CD4-positive, alpha-beta T cell treated with Interferon alpha-2 for 1 hour (primary cell): ENCODE results near the gene PKP4.

ENCODE experiments used
- DNase-seq, 2 donors: peaks; one replicate each; pipeline ENCODE4 v3.0.0-alpha.2; 2020 to 2022

Gene PKP4

GRCh38 chr2:158723181-158723838 lies 266.6 kb downstream of the PKP4 start:
- DNase-seq, result no peak

GRCh38 chr2:158723921-158724802 lies 267.4 kb downstream of the PKP4 start:
- no peak for DNase-seq

GRCh38 chr2:158724803-158725381 lies 268.1 kb downstream of the PKP4 start:
- DNase-seq, result no peak

GRCh38 chr2:158725441-158725891 lies 268.7 kb downstream of the PKP4 start:
- DNase-seq, result no peak

- no peak for DNase-seq
Measured at GRCh38 chr2:158726911-158727592, 270.3 kb downstream of the PKP4 start.

- no peak for DNase-seq
Measured at GRCh38 chr2:158728422-158728821, 271.7 kb downstream of the PKP4 start.

- no peak for DNase-seq
Measured at GRCh38 chr2:158729451-158729850, 272.7 kb downstream of the PKP4 start.

GRCh38 chr2:158729873-158730620 lies 273.3 kb downstream of the PKP4 start:
- no peak for DNase-seq

- no peak for DNase-seq
Measured at GRCh38 chr2:158730621-158731140, 273.9 kb downstream of the PKP4 start.

- no peak for DNase-seq
Measured at GRCh38 chr2:158731386-158731785, 274.6 kb downstream of the PKP4 start.
